GM12865 (cell line): Measurements from ENCODE around the gene TNS4.

Experiments used
- DNase-seq: peaks from one replicate; pipeline ENCODE4 v3.0.0; 2010; ENCODE audit warnings: low read depth
- H3K4me3 ChIP-seq: 2 replicates; pipeline ENCODE4 v1.5.1; 2011; ENCODE audit warnings: mild to moderate bottlenecking, low read depth, low read length, control low read depth
- TF ChIP-seq, protein P1 (sequence below): IDR thresholded peaks from 2 replicates; pipeline ENCODE4 v1.5.1; 2011; ENCODE audit warnings: low read length, control low read depth, low read depth, inconsistent platforms; ENCODE audit not compliant: insufficient read depth; ENCODE audit errors: missing control alignments

Gene TNS4

GRCh38 chr17:40479754-40480480, 21.5 kb downstream of the TNS4 start:
- no peak overlapping the region for H3K4me3 ChIP-seq

DNA sequence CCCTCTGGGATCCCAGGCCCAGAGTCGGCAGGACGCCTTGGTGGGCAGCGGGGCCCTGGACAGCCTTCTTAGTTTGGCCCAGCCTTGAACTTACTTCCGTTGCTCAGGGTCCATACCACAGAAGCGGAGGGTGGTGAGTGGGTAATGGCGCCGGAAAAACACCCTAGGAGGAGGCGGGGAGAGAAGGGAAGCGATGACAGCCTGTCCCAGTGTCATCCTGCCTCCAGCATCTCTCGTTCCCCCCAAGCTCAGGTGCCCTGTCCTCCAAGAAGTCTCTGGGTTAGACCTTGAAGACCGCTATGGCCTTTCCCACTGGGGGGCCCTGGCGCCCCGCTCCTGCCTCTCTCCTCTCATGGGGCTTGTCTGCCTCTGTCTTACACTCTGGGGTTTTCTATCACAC, 22.9 kb downstream of the TNS4 start:
- DNase-seq: no peak
- H3K4me3 ChIP-seq: no peak overlapping the region
- TF ChIP-seq, protein P1, sequence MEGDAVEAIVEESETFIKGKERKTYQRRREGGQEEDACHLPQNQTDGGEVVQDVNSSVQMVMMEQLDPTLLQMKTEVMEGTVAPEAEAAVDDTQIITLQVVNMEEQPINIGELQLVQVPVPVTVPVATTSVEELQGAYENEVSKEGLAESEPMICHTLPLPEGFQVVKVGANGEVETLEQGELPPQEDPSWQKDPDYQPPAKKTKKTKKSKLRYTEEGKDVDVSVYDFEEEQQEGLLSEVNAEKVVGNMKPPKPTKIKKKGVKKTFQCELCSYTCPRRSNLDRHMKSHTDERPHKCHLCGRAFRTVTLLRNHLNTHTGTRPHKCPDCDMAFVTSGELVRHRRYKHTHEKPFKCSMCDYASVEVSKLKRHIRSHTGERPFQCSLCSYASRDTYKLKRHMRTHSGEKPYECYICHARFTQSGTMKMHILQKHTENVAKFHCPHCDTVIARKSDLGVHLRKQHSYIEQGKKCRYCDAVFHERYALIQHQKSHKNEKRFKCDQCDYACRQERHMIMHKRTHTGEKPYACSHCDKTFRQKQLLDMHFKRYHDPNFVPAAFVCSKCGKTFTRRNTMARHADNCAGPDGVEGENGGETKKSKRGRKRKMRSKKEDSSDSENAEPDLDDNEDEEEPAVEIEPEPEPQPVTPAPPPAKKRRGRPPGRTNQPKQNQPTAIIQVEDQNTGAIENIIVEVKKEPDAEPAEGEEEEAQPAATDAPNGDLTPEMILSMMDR: no peak

More at GRCh38 chr17:40479754-40480480, 21.5 kb downstream of the TNS4 start:
- DNase-seq: no peak
- TF ChIP-seq, protein P1: no peak

DNA sequence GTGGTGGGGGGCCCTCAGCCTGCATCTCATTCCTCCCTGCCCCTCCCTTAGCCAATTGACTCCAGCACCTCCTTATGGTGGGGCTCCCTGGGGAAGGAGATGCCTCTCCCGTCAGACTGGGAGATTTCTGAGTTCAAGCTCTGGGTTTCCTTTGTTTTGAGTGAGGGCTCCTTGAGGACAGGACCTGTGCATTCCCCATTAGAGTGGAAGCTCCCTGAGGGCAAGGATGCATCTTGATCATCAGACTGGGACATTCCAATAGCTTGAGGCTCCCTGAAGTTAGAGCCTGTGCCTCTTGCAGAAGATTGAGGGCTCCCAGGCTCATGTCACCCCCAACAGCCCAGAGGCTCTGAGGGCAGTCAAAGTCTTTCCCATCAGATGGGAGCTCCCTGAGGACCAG, 23.6 kb downstream of the TNS4 start:
- no peak overlapping the region for H3K4me3 ChIP-seq
- DNase-seq: no peak
- TF ChIP-seq, protein P1: no peak

DNA sequence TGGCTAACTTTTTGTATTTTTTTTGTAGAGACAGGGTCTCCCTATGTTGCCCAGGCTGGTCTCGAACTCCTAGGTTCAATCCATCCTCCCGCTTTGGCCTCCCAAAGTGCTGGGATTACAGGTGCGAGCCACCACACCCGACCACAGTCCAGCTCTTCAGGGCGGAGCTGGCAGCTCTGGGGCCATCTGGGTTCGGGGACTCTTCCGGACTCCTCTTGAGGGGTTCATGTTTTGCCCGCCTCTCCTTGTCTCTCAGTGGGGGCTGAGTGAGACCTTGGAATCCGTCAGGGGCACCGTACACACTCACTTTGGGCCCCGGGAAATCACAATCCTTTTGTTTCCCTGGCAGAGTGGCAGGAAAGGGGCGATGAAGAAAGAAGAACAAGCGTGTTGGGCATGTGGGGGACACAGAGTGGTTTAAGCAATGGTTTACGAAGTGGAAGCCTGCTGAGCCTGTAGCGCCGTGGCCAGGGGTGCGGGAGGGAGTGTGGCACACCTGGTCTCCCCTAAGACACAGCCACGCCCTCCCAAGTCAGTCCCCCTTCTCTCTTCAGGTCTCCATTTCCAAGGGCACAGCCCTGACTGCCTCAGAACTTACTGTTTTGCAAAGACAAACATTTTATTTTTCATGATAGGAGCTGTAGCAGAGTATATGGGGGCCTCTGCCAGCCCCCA, 26.1 kb downstream of the TNS4 start:
- DNase-seq: no peak
- TF ChIP-seq, protein P1: no peak
- no peak overlapping the region for H3K4me3 ChIP-seq

- no peak for DNase-seq
- TF ChIP-seq, protein P1: no peak
- H3K4me3 ChIP-seq: no peak overlapping the region
Observed at GRCh38 chr17:40474419-40475002, 26.9 kb downstream of the TNS4 start.

DNA sequence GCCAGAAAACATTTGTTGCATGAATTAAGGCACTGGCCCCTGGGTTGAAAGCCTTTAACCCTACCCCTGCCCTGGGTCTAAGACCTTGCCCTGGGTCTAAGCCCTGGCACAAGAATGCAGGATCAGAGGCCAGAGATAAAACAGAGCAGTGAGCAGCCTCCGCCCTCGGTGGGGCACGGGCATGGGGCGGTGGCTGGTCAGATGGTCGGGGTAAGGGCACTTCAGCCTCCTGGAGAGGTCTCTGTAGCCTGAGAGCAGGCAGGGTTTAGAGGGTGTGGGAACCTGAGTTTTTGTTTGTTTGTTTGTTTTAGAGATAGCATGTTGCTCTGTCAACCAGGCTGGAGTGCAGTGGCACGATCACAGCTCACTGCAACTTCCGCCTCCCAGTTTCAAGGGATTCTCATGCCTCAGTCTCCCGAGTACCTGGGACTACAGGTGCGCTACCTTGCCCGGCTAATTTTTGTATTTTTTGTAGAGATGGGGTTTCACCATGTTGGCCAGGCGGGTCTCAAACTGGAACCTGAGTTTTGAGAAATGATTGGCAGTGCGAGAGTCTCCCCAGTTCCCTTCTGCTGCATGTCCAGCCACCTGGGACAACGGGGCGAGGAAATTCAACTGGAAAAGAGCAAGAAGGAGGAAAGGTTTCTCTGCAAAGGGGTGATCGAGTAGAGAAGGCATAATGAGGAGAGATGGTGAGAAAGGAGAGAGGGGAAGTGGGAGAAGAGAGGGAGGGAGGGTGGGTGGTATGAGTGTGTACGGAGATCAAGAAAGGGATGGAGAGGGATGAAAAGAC, 27.7 kb downstream of the TNS4 start:
- DNase-seq: no peak
- TF ChIP-seq, protein P1: no peak
- no peak overlapping the region for H3K4me3 ChIP-seq
